GM19438 (cell line): ENCODE results near the gene ANKRD6.
"Not testable (repeated sequence)": the region's sequence is repeated elsewhere in the genome, so short reads cannot be mapped to it uniquely, and the experiment has no call there.

Experiments
- ATAC-seq: cut with Tn5 transposase; IDR thresholded peaks from one replicate; pipeline ENCODE4 v1.9.1; 2021; ENCODE audit warnings: low read depth; ENCODE audit not compliant: unreplicated experiment

ANKRD6 gene

GRCh38 chr6:89640804-89641203, 207.9 kb downstream of the ANKRD6 start:
- ATAC-seq, result no peak

- not testable (repeated sequence) for ATAC-seq
Measured at GRCh38 chr6:89641581-89641980, 208.6 kb downstream of the ANKRD6 start.

- no peak for ATAC-seq
Measured at GRCh38 chr6:89642956-89643355, 210.0 kb downstream of the ANKRD6 start.

- ATAC-seq, result no peak
Measured at GRCh38 chr6:89643406-89643805, 210.5 kb downstream of the ANKRD6 start.

GRCh38 chr6:89644864-89645263, 211.9 kb downstream of the ANKRD6 start:
- ATAC-seq, result no peak

- ATAC-seq, result no peak
Measured at GRCh38 chr6:89649682-89650081, 216.7 kb downstream of the ANKRD6 start.

GRCh38 chr6:89650579-89650978, 217.6 kb downstream of the ANKRD6 start:
- ATAC-seq, result no peak

GRCh38 chr6:89655122-89655521, 222.2 kb downstream of the ANKRD6 start:
- no peak for ATAC-seq

- no peak for ATAC-seq
Measured at GRCh38 chr6:89657445-89658158, 224.7 kb downstream of the ANKRD6 start.

GRCh38 chr6:89660981-89661380, 228.0 kb downstream of the ANKRD6 start:
- ATAC-seq, result no peak

GRCh38 chr6:89661559-89661958, 228.6 kb downstream of the ANKRD6 start:
- no peak for ATAC-seq

GRCh38 chr6:89662659-89663223, 229.8 kb downstream of the ANKRD6 start:
- no peak for ATAC-seq

- no peak for ATAC-seq
Measured at GRCh38 chr6:89667872-89668556, 235.1 kb downstream of the ANKRD6 start.

- no peak for ATAC-seq
Measured at GRCh38 chr6:89669002-89669401, 236.1 kb downstream of the ANKRD6 start.

- no peak for ATAC-seq
Measured at GRCh38 chr6:89670935-89671565, 238.1 kb downstream of the ANKRD6 start.

GRCh38 chr6:89675949-89676748, 243.2 kb downstream of the ANKRD6 start:
- no peak for ATAC-seq

GRCh38 chr6:89678531-89678930, 245.6 kb downstream of the ANKRD6 start:
- no peak for ATAC-seq

- no peak for ATAC-seq
Measured at GRCh38 chr6:89679215-89680120, 246.5 kb downstream of the ANKRD6 start.

- ATAC-seq, result no peak
Measured at GRCh38 chr6:89680150-89680549, 247.2 kb downstream of the ANKRD6 start.

GRCh38 chr6:89680551-89680950, 247.6 kb downstream of the ANKRD6 start:
- no peak for ATAC-seq
